Measurements from ENCODE around the gene RASL10B.

DNA sequence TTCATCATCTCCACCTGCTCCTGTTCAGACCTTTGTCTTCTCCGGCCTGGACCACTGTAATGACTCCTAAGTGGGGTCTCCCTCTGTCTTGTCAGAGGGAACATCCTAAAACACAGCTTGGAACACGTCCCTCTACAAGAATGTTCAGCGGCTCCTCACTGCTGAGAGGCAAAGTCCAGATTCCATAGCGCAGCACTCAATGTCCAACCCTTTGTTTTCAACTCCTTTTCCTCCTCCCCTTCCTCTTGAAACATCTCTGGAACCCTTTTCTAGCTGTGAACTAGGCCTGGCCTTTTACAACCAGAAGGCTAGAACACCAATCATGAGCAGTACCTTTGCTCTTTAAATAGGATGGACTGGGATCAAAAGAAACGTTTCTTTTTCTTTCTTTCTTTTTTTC is 30.2 kb downstream of the RASL10B start:
- TF ChIP-seq POLR2A (IDR thresholded peaks at IDR 0.05; ENCODE audit: low read length) (no peak), GATA1 (IDR thresholded peaks at IDR 0.05; ENCODE audit: low read depth, low read length) (no peak)

Data from erythroblast (primary cell).